ENCODE measurements around the gene SSBP2. TPM values are rescaled to one million over a fixed set of nuclear protein-coding genes. Genes with fewer than 3 reads are reported as not detected.

The SSBP2 gene
- total and polyA plus RNA-seq, 4 donors: 17.2 to 99.9 (median 27.3) TPM

DNA sequence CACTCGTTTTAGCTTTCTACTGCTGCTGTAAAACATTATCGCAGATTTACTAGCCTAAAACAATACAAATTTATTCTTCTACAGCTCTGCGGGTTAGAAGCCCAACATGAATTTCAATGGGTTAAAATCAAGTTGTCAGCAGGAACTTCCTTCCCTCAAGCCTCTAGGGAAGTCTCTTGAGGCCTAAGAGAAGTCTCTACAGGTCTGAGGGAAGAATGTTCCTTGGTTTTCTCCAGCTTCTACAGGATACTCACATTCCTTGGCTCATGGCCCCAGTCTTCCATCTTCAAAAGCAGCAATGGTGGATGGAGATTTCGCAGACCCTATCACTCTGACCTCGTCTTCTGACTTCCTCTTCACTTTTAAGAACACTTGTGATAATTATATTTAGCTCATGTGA lies 21.6 kb upstream of the SSBP2 start:
- ATAC-seq (ENCODE audit: insufficient read depth, low FRiP score): no peak
- H3K4me3 ChIP-seq: no peak overlapping the region
- 90% methylated on average over 5 of the region's 5 CpGs for WGBS, 2 donors
- TF ChIP-seq CTCF (IDR thresholded peaks at IDR 0.05; ENCODE audit: control extremely low read depth, extremely low read depth): no peak
- H3K4me1 ChIP-seq (ENCODE audit: control insufficient read depth in 5 of 5, insufficient read depth in 5 of 5, low read length in 5 of 5): peaks cover 0 to 3% (median 0%) of the 10 kb centered on the region in 5 donors
- no peaks in the 10 kb centered on the region for H3K27me3 ChIP-seq (ENCODE audit: control insufficient read depth in 3 of 3, insufficient read depth in 3 of 3, low read length in 2 of 3)
- no peak overlapping the region for H3K27ac ChIP-seq (ENCODE audit: low read depth in 1 of 2, low read length in 1 of 2)
- no peak overlapping the region for H3K9ac ChIP-seq (ENCODE audit: insufficient read depth in 1 of 2, low read length in 2 of 2)
- DNase-seq: no peak
- no peaks in the 10 kb centered on the region for H3K9me3 ChIP-seq (ENCODE audit: control insufficient read depth in 4 of 4, insufficient read depth in 3 of 4, low read length in 3 of 4)
- H3K36me3 ChIP-seq (ENCODE audit: control insufficient read depth in 4 of 4, insufficient read depth in 4 of 4, low read length in 4 of 4): no peaks in the 10 kb centered on the region

DNA sequence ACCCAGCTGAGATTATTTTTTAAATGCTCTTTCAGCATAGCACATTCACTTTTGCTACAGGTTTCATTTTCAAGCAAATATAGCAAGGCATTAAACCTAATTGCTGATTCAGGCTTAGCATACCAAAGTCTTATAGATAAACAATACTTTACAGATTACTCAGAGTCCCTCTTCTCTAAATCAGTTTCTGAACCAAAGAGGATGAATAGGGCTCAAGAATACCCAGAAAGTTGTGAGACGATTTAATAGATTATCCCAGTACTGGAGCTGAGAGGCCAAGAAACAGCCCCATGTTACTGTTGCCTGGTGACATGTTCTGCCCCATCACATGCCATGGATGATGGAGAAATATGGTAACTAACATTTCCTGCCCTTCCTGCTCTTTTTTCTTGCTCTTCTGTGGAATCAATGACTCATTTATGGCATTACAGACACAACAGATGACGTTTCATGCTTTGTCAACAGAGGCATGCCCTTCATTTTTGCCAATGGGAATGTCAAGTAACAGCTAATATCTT lies 18.1 kb upstream of the SSBP2 start:
- Histone ChIP-seq H3K27ac (ENCODE audit: low read depth in 1 of 2, low read length in 1 of 2) (no peak overlapping the region), H3K4me1 (ENCODE audit: control insufficient read depth in 5 of 5, insufficient read depth in 5 of 5, low read length in 5 of 5) (no peaks in the 10 kb centered on the region)
- 71 to 85% methylated on average over 2 of the region's 2 CpGs for WGBS, 2 donors

GRCh38 chr5:81767938-81768337 lies 17.0 kb upstream of the SSBP2 start:
- H3K36me3 ChIP-seq (ENCODE audit: control insufficient read depth in 4 of 4, insufficient read depth in 4 of 4, low read length in 4 of 4): no peaks in the 10 kb centered on the region
- WGBS, 2 donors: 63 to 79% methylated on average over 2 of the region's 2 CpGs

More for the DNA sequence above, 18.1 kb upstream of the SSBP2 start:
- H3K9me3 ChIP-seq (ENCODE audit: control insufficient read depth in 4 of 4, insufficient read depth in 3 of 4, low read length in 3 of 4): no peaks in the 10 kb centered on the region
- H3K4me3 ChIP-seq: no peak overlapping the region
- H3K9ac ChIP-seq (ENCODE audit: insufficient read depth in 1 of 2, low read length in 2 of 2): no peak overlapping the region
- H3K27me3 ChIP-seq (ENCODE audit: control insufficient read depth in 3 of 3, insufficient read depth in 3 of 3, low read length in 2 of 3): no peaks in the 10 kb centered on the region
- DNase-seq (no peak), ATAC-seq (ENCODE audit: insufficient read depth, low FRiP score) (no peak)
- TF ChIP-seq CTCF (IDR thresholded peaks at IDR 0.05; ENCODE audit: control extremely low read depth, extremely low read depth): no peak
- H3K36me3 ChIP-seq (ENCODE audit: control insufficient read depth in 4 of 4, insufficient read depth in 4 of 4, low read length in 4 of 4): no peaks in the 10 kb centered on the region

More at GRCh38 chr5:81767938-81768337, 17.0 kb upstream of the SSBP2 start:
- no peak overlapping the region for H3K9ac ChIP-seq (ENCODE audit: insufficient read depth in 1 of 2, low read length in 2 of 2)
- no peaks in the 10 kb centered on the region for H3K27me3 ChIP-seq (ENCODE audit: control insufficient read depth in 3 of 3, insufficient read depth in 3 of 3, low read length in 2 of 3)
- DNase-seq (peak in 1 of 3 donors; percentile 40), ATAC-seq (ENCODE audit: insufficient read depth, low FRiP score) (no peak)
- H3K4me1 ChIP-seq (ENCODE audit: control insufficient read depth in 5 of 5, insufficient read depth in 5 of 5, low read length in 5 of 5): no peaks in the 10 kb centered on the region
- no peaks in the 10 kb centered on the region for H3K9me3 ChIP-seq (ENCODE audit: control insufficient read depth in 4 of 4, insufficient read depth in 3 of 4, low read length in 3 of 4)
- no peak overlapping the region for H3K27ac ChIP-seq (ENCODE audit: low read depth in 1 of 2, low read length in 1 of 2)
- no peak for TF ChIP-seq CTCF (IDR thresholded peaks at IDR 0.05; ENCODE audit: control extremely low read depth, extremely low read depth)
- H3K4me3 ChIP-seq: no peak overlapping the region

Measured in lung (tissue), 12 donors.